Non-pigmented ciliary epithelial cell (primary cell): Measurements from ENCODE around the gene SETD2.

Source experiments
- DNase-seq: peaks from one replicate; pipeline ENCODE4 v3.0.0-alpha.2; 2010; ENCODE audit warnings: low read depth

Gene SETD2

GRCh38 chr3:47009225-47010110 is 154.4 kb downstream of the SETD2 start:
- peak; percentile 60 for DNase-seq

GRCh38 chr3:47008851-47009224 is 155.1 kb downstream of the SETD2 start:
- no peak for DNase-seq

GRCh38 chr3:47008234-47008796 is 155.6 kb downstream of the SETD2 start:
- DNase-seq, result no peak

- DNase-seq, result no peak
These were observed 156.3 kb downstream of the SETD2 start for GRCh38 chr3:47007482-47008233.

- DNase-seq, result no peak
These were observed 156.9 kb downstream of the SETD2 start for GRCh38 chr3:47007001-47007400.

- no peak for DNase-seq
These were observed 157.7 kb downstream of the SETD2 start for GRCh38 chr3:47006145-47006651.

- DNase-seq, result no peak
These were observed 158.4 kb downstream of the SETD2 start for GRCh38 chr3:47005212-47006144.

GRCh38 chr3:47004369-47005211 is 159.3 kb downstream of the SETD2 start:
- DNase-seq, result no peak

GRCh38 chr3:47003461-47004368 is 160.2 kb downstream of the SETD2 start:
- DNase-seq, result no peak

- DNase-seq, result no peak
These were observed 160.9 kb downstream of the SETD2 start for GRCh38 chr3:47003056-47003410.

- no peak for DNase-seq
These were observed 161.5 kb downstream of the SETD2 start for GRCh38 chr3:47002171-47003055.

GRCh38 chr3:47001731-47002170 is 162.2 kb downstream of the SETD2 start:
- DNase-seq, result no peak

- no peak for DNase-seq
These were observed 162.8 kb downstream of the SETD2 start for GRCh38 chr3:47000922-47001730.

GRCh38 chr3:47000198-47000815 is 163.6 kb downstream of the SETD2 start:
- no peak for DNase-seq

- no peak for DNase-seq
These were observed 164.3 kb downstream of the SETD2 start for GRCh38 chr3:46999516-47000197.

GRCh38 chr3:46998852-46999515 is 164.9 kb downstream of the SETD2 start:
- no peak for DNase-seq
